GM10248 (cell line): Measurements from ENCODE around the gene GCN1.

ENCODE experiments used
- CTCF ChIA-PET: fragments of 300-600 bp; sonication (Branson Sonifier 250); formaldehyde crosslinking; extraction: SDS; loops from one replicate; lab custom pipeline; 2021; ENCODE audit warnings: antibody characterized with exemption; lab: Yijun Ruan, JAX
- POLR2A ChIA-PET: fragments of 350-650 bp; sonication (Branson Sonifier 250); formaldehyde crosslinking; extraction: SDS; loops from one replicate; lab custom pipeline; 2020; ENCODE audit warnings: antibody characterized with exemption; lab: Yijun Ruan, JAX
- DNase-seq: peaks from one replicate; pipeline ENCODE4 v3.0.0; 2012; ENCODE audit errors: extremely low spot score
- CTCF ChIP-seq: IDR thresholded peaks from 2 replicates; pipeline ENCODE4 v1.5.1; 2012; ENCODE audit warnings: mild to moderate bottlenecking, low read depth; ENCODE audit errors: extremely low read depth, missing control alignments, control extremely low read depth

GCN1 gene

DNA sequence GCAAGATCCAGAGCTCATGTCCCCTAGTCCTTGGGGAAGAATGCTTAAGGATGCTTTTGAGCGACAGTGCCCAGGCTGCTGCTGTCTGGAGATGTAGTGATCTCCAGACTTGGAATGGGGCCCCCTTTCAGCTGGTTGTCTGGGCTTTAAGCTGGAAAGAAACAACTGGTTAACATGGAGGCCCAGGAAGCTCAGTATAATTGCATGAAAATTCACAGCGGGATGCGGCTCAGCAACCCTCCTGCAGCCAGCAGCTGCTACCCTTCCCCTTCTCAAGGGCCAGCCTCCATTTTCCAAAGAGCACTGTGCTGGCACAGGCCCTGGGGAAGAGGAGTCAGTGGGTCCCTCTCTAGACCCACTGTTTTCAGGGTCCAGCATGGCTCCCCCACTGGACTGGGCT is 104.3 kb downstream of the GCN1 start:
- no peak for DNase-seq
- ChIA-PET CTCF (interaction anchor here (1.6 kb wide), 1 partner anchor 12 kb away, joined by 3 read pairs; no protein-coding TSS in a partner anchor), POLR2A (no interaction called here)
- no peak for TF ChIP-seq CTCF

DNA sequence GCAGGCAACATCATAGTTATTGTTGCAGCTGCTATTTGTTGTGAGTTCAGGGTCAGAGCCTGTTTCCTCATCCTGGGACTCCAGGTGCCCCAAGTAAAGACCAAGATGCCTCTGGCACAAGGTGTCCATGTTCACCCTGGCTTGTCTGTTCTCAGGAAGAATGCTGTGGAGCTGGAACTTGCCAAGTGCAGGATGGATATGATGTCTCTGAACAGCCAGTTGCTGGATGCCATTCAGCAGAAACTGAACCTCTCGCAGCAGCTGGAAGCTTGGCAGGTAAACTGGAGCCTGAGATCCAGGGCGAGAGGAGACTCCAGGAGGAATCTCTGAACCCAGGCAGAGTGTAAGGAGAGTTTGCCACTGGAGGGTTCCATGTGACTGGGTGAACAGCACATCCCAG is 104.7 kb downstream of the GCN1 start:
- TF ChIP-seq CTCF = no peak
- CTCF ChIA-PET = no interaction called here
- POLR2A ChIA-PET = no interaction called here

GRCh38 chr12:120089105-120089504 is 105.4 kb downstream of the GCN1 start:
- POLR2A ChIA-PET = no interaction called here
- DNase-seq = no peak
- CTCF ChIA-PET = no interaction called here
- TF ChIP-seq CTCF = no peak

More for the DNA sequence above, 104.7 kb downstream of the GCN1 start:
- DNase-seq = no peak

- POLR2A ChIA-PET = interaction anchor here (0.8 to 1.4 kb wide), 5 partner anchors 14 to 204 kb away, joined by 3 to 12 read pairs (median 3); partner anchors contain the start of gene RPLP0
- DNase-seq = peak; percentile 99
- CTCF ChIA-PET = interaction anchor here (0.6 to 1.6 kb wide), 31 partner anchors 10 to 196 kb away, joined by 3 to 19 read pairs (median 4); partner anchors contain the start of genes BICDL1, RAB35 and RPLP0
- peak; percentile 98 for TF ChIP-seq CTCF
These were observed 107.5 kb downstream of the GCN1 start for GRCh38 chr12:120086801-120087621.

DNA sequence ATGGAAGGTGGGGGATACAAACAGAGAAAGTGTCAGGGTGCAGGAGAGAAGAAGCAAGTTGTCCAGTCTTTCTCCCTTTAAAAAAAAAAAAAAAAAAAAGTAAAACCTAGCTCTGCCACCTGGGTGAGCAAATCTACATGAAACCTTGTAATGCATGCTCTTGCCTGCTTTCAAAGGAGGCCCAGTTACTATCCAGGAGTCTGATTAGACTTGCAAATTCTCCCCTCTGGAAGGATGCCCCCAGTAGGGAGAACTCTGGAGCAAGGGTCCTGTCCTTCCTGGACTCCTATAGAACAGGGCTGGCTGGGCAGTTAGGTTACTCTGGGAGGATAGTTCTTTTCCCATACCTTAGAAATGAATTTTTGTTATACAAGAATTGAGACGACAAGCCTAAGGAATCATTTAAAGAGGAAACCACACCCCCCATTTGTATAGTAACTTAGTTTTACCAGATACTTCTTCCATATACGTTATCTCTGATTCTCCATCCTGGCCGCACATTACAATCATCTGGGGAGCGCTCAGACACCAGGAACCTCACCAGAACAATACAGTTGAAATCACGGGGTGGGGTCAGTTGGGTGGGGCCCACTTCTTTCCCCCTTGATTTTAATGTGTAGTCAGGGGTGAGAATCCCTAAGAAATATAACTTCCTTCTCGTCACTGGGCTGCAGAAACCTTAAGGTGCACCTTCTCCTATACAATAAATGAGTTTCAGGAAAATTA is 108.4 kb downstream of the GCN1 start:
- ChIA-PET CTCF (interaction anchor here (1.0 to 1.5 kb wide), 11 partner anchors 11 to 97 kb away, joined by 3 to 10 read pairs (median 6); partner anchors contain the start of genes BICDL1 and RAB35), POLR2A (interaction anchor here (0.8 to 1.4 kb wide), 5 partner anchors 14 to 115 kb away, joined by 3 to 12 read pairs (median 3); partner anchors contain the start of gene RPLP0)
- no peak for DNase-seq

More for the DNA sequence above, 108.4 kb downstream of the GCN1 start:
- no peak for TF ChIP-seq CTCF
